Transverse colon (tissue), 3 donors: ENCODE data around the gene GALK2.
"Not testable (repeated sequence)": the region's sequence is repeated elsewhere in the genome, so short reads cannot be mapped to it uniquely, and the experiment has no call there.

Experiments used
- POLR2A ChIP-seq: fragments of 450-650 bp; IDR thresholded peaks from one replicate; pipeline ENCODE4 v1.6.1; 2016; ENCODE audit warnings: antibody characterized with exemption, mild to moderate bottlenecking, moderate library complexity
- TF ChIP-seq, protein P1 (sequence below), 5 experiments: fragments of 200-600 bp in 3 of 5; fragments of 450-650 bp in 2 of 5; sonication (generic) in 3 of 5; IDR thresholded peaks; 1 replicate in 2 of 5; 2 replicates in 3 of 5; pipeline ENCODE4 v1.5.1; 2016 to 2017; ENCODE audit warnings: antibody characterized with exemption in 5 of 5, inconsistent platforms in 3 of 5, mild to moderate bottlenecking in 2 of 5, moderate library complexity in 1 of 5

DNA sequence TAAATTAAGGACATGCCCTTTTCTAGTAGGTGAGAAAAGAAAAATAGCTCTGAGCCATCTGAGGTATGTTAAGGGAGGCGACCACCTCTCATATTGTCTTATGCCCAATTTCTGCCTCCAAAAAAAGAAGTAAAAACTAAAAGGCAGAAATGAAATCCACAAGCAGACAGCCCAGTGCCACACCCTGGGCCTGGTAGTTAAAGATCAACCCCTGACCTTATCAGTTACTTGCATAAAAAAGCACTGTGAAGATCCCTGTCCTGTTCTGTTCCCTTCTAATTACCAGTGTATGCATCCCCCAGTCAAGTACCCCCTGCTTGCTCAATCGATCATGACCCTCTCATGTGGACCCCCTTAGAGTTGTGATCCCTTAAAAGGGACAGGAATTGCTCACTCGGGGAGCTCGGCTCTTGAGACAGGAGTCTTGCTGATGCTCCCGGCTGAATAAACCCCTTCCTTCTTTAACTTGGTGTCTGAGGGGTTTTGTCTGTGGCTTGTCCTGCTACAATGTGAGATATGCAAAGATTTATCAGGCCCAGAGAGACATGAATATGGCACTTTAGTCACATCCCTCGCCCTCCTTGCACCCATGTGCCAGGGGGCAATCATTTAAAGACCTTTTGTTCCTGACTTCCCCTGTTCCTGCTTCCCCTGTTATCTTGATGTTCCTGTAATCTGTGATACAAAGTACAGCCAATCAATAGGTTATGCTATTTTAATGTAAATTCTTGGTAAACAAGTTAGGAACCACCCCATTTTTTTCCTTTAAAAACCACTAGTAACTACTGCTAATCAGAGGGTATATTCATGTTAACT lies 5.7 kb downstream of the GALK2 start:
- TF ChIP-seq POLR2A, result not testable (repeated sequence)
- TF ChIP-seq, protein P1, sequence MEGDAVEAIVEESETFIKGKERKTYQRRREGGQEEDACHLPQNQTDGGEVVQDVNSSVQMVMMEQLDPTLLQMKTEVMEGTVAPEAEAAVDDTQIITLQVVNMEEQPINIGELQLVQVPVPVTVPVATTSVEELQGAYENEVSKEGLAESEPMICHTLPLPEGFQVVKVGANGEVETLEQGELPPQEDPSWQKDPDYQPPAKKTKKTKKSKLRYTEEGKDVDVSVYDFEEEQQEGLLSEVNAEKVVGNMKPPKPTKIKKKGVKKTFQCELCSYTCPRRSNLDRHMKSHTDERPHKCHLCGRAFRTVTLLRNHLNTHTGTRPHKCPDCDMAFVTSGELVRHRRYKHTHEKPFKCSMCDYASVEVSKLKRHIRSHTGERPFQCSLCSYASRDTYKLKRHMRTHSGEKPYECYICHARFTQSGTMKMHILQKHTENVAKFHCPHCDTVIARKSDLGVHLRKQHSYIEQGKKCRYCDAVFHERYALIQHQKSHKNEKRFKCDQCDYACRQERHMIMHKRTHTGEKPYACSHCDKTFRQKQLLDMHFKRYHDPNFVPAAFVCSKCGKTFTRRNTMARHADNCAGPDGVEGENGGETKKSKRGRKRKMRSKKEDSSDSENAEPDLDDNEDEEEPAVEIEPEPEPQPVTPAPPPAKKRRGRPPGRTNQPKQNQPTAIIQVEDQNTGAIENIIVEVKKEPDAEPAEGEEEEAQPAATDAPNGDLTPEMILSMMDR (IDR thresholded peaks at IDR 0.05), result not testable (repeated sequence)
